GM12873 (cell line): ENCODE results near the gene KIF5A.

Experiments used
- CTCF ChIP-seq: IDR thresholded peaks from 2 replicates; pipeline ENCODE4 v1.5.1; 2012; ENCODE audit warnings: low read depth, mild to moderate bottlenecking, moderate library complexity, low read length, control low read depth; ENCODE audit not compliant: insufficient read depth; ENCODE audit errors: missing control alignments

Gene KIF5A

GRCh38 chr12:57549909-57550640 is at the start of gene KIF5A:
TSS of gene KIF5A (plus strand) at chr12:57550044. CDS start at chr12:57550272, 228 bp downstream.
- no peak for TF ChIP-seq CTCF

DNA sequence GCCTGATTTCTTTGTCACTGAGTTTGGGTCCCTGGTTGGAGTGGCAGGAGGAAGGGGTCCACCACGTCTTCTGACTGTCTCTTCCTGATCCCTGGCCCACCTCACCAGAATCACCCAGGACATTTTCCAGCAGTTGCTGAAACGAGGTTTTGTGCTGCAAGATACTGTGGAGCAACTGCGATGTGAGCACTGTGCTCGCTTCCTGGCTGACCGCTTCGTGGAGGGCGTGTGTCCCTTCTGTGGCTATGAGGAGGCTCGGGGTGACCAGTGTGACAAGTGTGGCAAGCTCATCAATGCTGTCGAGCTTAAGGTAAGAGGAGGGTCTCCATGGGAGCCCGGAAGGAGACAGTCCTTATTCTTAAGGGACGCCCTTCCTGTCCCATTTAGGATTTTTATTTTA is 49.6 kb upstream of the KIF5A start:
- no peak for TF ChIP-seq CTCF

GRCh38 chr12:57511161-57511560 is 38.7 kb upstream of the KIF5A start:
- TF ChIP-seq CTCF: no peak

GRCh38 chr12:57511588-57512325 is 38.1 kb upstream of the KIF5A start:
- TF ChIP-seq CTCF: no peak

GRCh38 chr12:57512665-57513064 is 37.2 kb upstream of the KIF5A start:
- no peak for TF ChIP-seq CTCF

DNA sequence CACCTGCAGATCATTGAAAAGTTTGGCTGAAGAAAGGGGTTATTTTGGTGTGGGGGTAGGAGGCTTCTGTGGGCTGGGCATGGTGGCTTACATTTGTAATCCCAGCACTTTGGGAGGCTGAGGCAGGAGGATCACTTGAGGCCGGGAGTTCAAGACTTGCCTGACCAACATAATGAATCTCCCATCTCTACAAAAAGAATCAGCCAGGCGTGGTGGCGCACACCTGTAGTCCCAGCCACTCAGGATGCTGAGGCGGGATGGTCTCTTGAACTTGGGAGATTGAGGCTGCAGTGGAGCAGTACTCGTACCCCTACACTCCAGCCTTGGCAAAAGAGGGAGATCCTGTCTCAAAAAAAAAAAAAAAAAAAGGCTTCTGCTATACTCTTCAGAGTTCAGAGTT is 36.6 kb upstream of the KIF5A start:
- no peak for TF ChIP-seq CTCF

GRCh38 chr12:57514720-57515407 is 35.0 kb upstream of the KIF5A start:
- TF ChIP-seq CTCF: no peak
